HepG2 (cell line): ENCODE measurements around the gene TCAP. TPM values are rescaled to one million over a fixed set of nuclear protein-coding genes. Genes with fewer than 3 reads are reported as not detected.

Experiments
- ARID2 ChIP-seq: sonication (generic); formaldehyde crosslinking; IDR thresholded peaks from 2 replicates; pipeline ENCODE4 v1.8.1; 2022; ENCODE audit warnings: mild to moderate bottlenecking, missing genetic modification reagents, borderline replicate concordance
- CHD2 ChIP-seq: IDR thresholded peaks from 2 replicates; pipeline ENCODE4 v1.6.1; 2011; ENCODE audit warnings: low read depth, low read length, improper control_type of control experiment
- FOXA1 ChIP-seq, 2 experiments: fragments of 450-650 bp in 1 of 2; sonication (generic) in 1 of 2; formaldehyde crosslinking in 1 of 2; IDR thresholded peaks; 2 replicates each; pipeline versions ENCODE4 v1.4.0 to v1.6.1; 2016 to 2020; ENCODE audit warnings: missing genetic modification reagents in 1 of 2
- FOXA3 ChIP-seq: IDR thresholded peaks from 2 replicates; pipeline ENCODE4 v1.6.1; 2016; ENCODE audit warnings: missing genetic modification reagents, missing compliant biosample characterization
- NPAS2 ChIP-seq: sonication (generic); formaldehyde crosslinking; IDR thresholded peaks from 2 replicates; pipeline ENCODE4 v1.8.0; 2022; ENCODE audit warnings: mild to moderate bottlenecking, missing genetic modification reagents, borderline replicate concordance
- RELA ChIP-seq: sonication (generic); formaldehyde crosslinking; IDR thresholded peaks from 2 replicates; pipeline ENCODE4 v1.4.0; 2020; ENCODE audit warnings: missing genetic modification reagents
- SNAPC2 ChIP-seq: sonication (generic); formaldehyde crosslinking; IDR thresholded peaks from 2 replicates; pipeline ENCODE4 v1.8.1; 2022; ENCODE audit warnings: mild to moderate bottlenecking, missing genetic modification reagents
- ZFX ChIP-seq: sonication (generic); formaldehyde crosslinking; IDR thresholded peaks from 2 replicates; pipeline ENCODE4 v1.4.0; 2020; ENCODE audit warnings: mild to moderate bottlenecking, low read depth, missing genetic modification reagents, moderate library complexity
- ZNF10 ChIP-seq: sonication (generic); formaldehyde crosslinking; IDR thresholded peaks from 2 replicates; pipeline ENCODE4 v1.4.0; 2020; ENCODE audit warnings: mild to moderate bottlenecking, low read depth, missing genetic modification reagents, borderline replicate concordance
- ZNF644 ChIP-seq: IDR thresholded peaks from 2 replicates; pipeline ENCODE4 v1.6.1; 2016; ENCODE audit warnings: low read depth
- ZNF703 ChIP-seq: sonication (generic); formaldehyde crosslinking; IDR thresholded peaks from 2 replicates; pipeline ENCODE4 v1.5.1; 2020; ENCODE audit warnings: missing genetic modification reagents, mild to moderate bottlenecking, moderate library complexity, borderline replicate concordance
- ZNF724P ChIP-seq: sonication (generic); formaldehyde crosslinking; IDR thresholded peaks from 2 replicates; pipeline ENCODE4 v1.8.0; 2022; ENCODE audit warnings: missing genetic modification reagents, borderline replicate concordance
- polyA plus RNA-seq, 8 experiments: library from polyadenylated mRNA; depleted of rRNA in 3 of 8; stranded (reverse) in 7 of 8; unstranded in 1 of 8; fragments of >200 nt; fragmentation: Illumina TruSeq in 4 of 8; extraction: Trizol in 4 of 8; gene quantifications; 2 replicates each; pipeline versions ENCODE4 v1.2.1 to v1.2.3, GENCODE V29; 2011 to 2016; ENCODE audit warnings: low read depth in 4 of 8, missing spikeins in 1 of 8, mixed read lengths in 1 of 8; ENCODE audit not compliant: insufficient read depth in 1 of 8
- total RNA-seq, 5 experiments: library from RNA; depleted of rRNA; stranded (reverse); fragments of >200 nt; fragmentation: Illumina TruSeq; extraction: Trizol; gene quantifications; 2 replicates each; pipeline ENCODE4 v1.2.3, GENCODE V29; 2016; ENCODE audit warnings: low read depth in 1 of 5
- TF ChIP-seq, protein P1 (sequence below): IDR thresholded peaks from 2 replicates; pipeline ENCODE4 v1.6.1; 2016
- TF ChIP-seq, protein P2 (sequence below): sonication (generic); formaldehyde crosslinking; IDR thresholded peaks from 2 replicates; pipeline ENCODE4 v1.4.0; 2020; ENCODE audit warnings: low read depth, mild to moderate bottlenecking, missing genetic modification reagents
- TF ChIP-seq, protein P3 (sequence below): sonication (generic); formaldehyde crosslinking; IDR thresholded peaks from 2 replicates; pipeline ENCODE4 v1.8.0; 2022; ENCODE audit warnings: mild to moderate bottlenecking, missing genetic modification reagents
- TF ChIP-seq, protein P4 (sequence below): sonication (generic); formaldehyde crosslinking; IDR thresholded peaks from 2 replicates; pipeline ENCODE4 v1.4.0; 2020; ENCODE audit warnings: missing genetic modification reagents, borderline replicate concordance
- TF ChIP-seq, protein P5 (sequence below): fragments of 450-650 bp; IDR thresholded peaks from 2 replicates; pipeline ENCODE4 v1.6.1; 2017
- TF ChIP-seq, protein P6 (sequence below): sonication (generic); formaldehyde crosslinking; IDR thresholded peaks from 2 replicates; pipeline ENCODE4 v1.5.1; 2020; ENCODE audit warnings: mild to moderate bottlenecking, missing genetic modification reagents, borderline replicate concordance

TCAP gene
- total and polyA plus RNA-seq, 2 of the 13 experiments (the other 11 are each of a cell fraction or from before 2014, with no cell fraction given) = 0.24 to 0.65 TPM

DNA sequence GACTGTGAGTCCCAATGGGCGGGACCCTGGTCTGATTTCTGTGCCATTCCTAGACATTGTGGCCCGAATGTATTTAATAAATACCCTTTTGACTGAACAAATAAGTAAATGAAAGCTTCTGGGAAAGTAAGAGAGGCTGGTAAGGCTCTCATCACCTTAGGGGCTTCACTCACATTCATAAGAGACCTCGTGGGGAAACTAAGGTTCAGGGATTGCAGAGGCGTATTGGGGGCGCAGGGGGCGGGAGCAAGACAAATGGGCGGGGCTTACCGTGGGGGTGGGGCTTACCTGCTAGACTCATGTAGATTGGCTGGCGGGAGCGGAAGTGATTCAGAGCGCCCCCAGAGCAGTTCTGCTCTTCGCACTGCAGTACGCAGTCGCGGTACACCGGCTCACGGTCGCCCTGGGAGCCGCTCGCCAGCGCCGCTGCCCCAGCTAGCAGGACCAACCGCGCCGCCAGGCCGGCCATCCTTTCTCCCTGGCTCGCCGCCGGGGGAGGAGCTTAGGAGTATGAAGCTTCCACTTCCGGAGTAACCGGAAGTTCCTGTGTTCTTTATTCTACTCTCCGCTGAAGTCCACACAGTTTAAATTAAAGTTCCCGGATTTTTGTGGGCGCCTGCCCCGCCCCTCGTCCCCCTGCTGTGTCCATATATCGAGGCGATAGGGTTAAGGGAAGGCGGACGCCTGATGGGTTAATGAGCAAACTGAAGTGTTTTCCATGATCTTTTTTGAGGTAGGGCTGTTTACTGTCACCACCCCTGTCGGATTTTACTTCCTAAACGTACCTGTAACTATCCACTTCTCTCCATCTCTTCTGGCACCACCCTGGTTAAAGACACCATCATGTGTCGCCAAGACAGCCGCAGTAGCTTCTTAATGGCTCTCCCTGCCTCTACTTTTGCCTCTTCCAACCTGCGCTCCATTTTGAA is 22.7 kb downstream of the TCAP start, which contains the start of gene PGAP3 (continued):
- TF ChIP-seq ZFX (CRISPR knock-in tag) (no peak; the same call in 1 of the 2 replicates), FOXA1 (IDR thresholded peaks at IDR 0.05) (no peak), FOXA1 (CRISPR knock-in tag; IDR thresholded peaks at IDR 0.05) (peak; percentile 14; the same call in 1 of the 2 replicates), ARID2 (no peak), ZNF703 (CRISPR knock-in tag) (no peak; the same call in 1 of the 2 replicates), CHD2 (no peak), RELA (CRISPR knock-in tag) (no peak), NPAS2 (CRISPR knock-in tag) (no peak), FOXA3 (CRISPR knock-in tag) (peak; percentile 48), SNAPC2 (CRISPR knock-in tag) (peak; percentile 66; the same call in 1 of the 2 replicates), ZNF644 (no peak), ZNF10 (CRISPR knock-in tag) (no peak), ZNF724P (CRISPR knock-in tag) (no peak; the same call in 1 of the 2 replicates)
- TF ChIP-seq, protein P1, sequence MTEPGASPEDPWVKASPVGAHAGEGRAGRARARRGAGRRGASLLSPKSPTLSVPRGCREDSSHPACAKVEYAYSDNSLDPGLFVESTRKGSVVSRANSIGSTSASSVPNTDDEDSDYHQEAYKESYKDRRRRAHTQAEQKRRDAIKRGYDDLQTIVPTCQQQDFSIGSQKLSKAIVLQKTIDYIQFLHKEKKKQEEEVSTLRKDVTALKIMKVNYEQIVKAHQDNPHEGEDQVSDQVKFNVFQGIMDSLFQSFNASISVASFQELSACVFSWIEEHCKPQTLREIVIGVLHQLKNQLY (CRISPR knock-in tag) = no peak
- TF ChIP-seq, protein P2, sequence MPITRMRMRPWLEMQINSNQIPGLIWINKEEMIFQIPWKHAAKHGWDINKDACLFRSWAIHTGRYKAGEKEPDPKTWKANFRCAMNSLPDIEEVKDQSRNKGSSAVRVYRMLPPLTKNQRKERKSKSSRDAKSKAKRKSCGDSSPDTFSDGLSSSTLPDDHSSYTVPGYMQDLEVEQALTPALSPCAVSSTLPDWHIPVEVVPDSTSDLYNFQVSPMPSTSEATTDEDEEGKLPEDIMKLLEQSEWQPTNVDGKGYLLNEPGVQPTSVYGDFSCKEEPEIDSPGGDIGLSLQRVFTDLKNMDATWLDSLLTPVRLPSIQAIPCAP (CRISPR knock-in tag) = peak; percentile 76; the same call in 1 of the 2 replicates
- TF ChIP-seq, protein P3, sequence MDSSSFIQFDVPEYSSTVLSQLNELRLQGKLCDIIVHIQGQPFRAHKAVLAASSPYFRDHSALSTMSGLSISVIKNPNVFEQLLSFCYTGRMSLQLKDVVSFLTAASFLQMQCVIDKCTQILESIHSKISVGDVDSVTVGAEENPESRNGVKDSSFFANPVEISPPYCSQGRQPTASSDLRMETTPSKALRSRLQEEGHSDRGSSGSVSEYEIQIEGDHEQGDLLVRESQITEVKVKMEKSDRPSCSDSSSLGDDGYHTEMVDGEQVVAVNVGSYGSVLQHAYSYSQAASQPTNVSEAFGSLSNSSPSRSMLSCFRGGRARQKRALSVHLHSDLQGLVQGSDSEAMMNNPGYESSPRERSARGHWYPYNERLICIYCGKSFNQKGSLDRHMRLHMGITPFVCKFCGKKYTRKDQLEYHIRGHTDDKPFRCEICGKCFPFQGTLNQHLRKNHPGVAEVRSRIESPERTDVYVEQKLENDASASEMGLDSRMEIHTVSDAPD = no peak
- TF ChIP-seq, protein P4, sequence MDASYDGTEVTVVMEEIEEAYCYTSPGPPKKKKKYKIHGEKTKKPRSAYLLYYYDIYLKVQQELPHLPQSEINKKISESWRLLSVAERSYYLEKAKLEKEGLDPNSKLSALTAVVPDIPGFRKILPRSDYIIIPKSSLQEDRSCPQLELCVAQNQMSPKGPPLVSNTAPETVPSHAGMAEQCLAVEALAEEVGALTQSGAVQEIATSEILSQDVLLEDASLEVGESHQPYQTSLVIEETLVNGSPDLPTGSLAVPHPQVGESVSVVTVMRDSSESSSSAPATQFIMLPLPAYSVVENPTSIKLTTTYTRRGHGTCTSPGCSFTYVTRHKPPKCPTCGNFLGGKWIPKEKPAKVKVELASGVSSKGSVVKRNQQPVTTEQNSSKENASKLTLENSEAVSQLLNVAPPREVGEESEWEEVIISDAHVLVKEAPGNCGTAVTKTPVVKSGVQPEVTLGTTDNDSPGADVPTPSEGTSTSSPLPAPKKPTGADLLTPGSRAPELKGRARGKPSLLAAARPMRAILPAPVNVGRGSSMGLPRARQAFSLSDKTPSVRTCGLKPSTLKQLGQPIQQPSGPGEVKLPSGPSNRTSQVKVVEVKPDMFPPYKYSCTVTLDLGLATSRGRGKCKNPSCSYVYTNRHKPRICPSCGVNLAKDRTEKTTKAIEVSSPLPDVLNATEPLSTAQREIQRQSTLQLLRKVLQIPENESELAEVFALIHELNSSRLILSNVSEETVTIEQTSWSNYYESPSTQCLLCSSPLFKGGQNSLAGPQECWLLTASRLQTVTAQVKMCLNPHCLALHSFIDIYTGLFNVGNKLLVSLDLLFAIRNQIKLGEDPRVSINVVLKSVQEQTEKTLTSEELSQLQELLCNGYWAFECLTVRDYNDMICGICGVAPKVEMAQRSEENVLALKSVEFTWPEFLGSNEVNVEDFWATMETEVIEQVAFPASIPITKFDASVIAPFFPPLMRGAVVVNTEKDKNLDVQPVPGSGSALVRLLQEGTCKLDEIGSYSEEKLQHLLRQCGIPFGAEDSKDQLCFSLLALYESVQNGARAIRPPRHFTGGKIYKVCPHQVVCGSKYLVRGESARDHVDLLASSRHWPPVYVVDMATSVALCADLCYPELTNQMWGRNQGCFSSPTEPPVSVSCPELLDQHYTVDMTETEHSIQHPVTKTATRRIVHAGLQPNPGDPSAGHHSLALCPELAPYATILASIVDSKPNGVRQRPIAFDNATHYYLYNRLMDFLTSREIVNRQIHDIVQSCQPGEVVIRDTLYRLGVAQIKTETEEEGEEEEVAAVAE (CRISPR knock-in tag) = no peak
- TF ChIP-seq, protein P5, sequence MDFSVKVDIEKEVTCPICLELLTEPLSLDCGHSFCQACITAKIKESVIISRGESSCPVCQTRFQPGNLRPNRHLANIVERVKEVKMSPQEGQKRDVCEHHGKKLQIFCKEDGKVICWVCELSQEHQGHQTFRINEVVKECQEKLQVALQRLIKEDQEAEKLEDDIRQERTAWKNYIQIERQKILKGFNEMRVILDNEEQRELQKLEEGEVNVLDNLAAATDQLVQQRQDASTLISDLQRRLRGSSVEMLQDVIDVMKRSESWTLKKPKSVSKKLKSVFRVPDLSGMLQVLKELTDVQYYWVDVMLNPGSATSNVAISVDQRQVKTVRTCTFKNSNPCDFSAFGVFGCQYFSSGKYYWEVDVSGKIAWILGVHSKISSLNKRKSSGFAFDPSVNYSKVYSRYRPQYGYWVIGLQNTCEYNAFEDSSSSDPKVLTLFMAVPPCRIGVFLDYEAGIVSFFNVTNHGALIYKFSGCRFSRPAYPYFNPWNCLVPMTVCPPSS = no peak
- TF ChIP-seq, protein P6, sequence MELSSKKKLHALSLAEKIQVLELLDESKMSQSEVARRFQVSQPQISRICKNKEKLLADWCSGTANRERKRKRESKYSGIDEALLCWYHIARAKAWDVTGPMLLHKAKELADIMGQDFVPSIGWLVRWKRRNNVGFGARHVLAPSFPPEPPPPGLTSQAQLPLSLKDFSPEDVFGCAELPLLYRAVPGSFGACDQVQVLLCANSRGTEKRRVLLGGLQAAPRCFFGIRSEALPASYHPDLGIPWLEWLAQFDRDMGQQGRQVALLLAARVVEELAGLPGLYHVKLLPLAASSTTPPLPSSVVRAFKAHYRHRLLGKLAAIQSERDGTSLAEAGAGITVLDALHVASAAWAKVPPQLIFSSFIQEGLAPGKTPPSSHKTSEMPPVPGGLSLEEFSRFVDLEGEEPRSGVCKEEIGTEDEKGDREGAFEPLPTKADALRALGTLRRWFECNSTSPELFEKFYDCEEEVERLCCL (CRISPR knock-in tag) = no peak
